ENCODE results near the gene HNRNPA1L2. TPM values are rescaled to one million over a fixed set of nuclear protein-coding genes. Genes with fewer than 3 reads are reported as not detected.

HNRNPA1L2 gene
- total RNA-seq (2022; extraction: Qiagen RNA extraction) = 4.1 to 6.7 TPM (median 5.8 TPM) in 5 replicates

GRCh38 chr13:52642131-52642530, at the start of gene HNRNPA1L2:
Gene HNRNPA1L2 (plus strand): TSS chr13:52642431. CDS start chr13:52642493, 62 bp downstream.

GRCh38 chr13:52652196-52652979, 10.2 kb downstream of the HNRNPA1L2 start, which contains the start of gene SUGT1:
Gene SUGT1 (plus strand): TSS chr13:52652836. CDS start chr13:52652921, 85 bp downstream.

Other genes with a start within 250 kb of the HNRNPA1L2 start
- 6.7 to 7.6 TPM (median 7.3 TPM) in 5 replicates for gene THSD1, start 236.3 kb upstream of the HNRNPA1L2 start, total RNA-seq (2022; extraction: Qiagen RNA extraction)
- 11.0 to 14.7 TPM (median 13.4 TPM) in 5 replicates for gene VPS36, start 191.8 kb upstream of the HNRNPA1L2 start, total RNA-seq (2022; extraction: Qiagen RNA extraction)
- 26.6 to 33.4 TPM (median 30.6 TPM) in 5 replicates for gene CKAP2, start 187.0 kb upstream of the HNRNPA1L2 start, total RNA-seq (2022; extraction: Qiagen RNA extraction)
- gene SUGT1, start 10.4 kb downstream of the HNRNPA1L2 start, total RNA-seq (2022; extraction: Qiagen RNA extraction) = 39.2 to 44.4 TPM (median 39.8 TPM) in 5 replicates
- not detected in 5 replicates for gene CNMD, start 97.4 kb downstream of the HNRNPA1L2 start, total RNA-seq (2022; extraction: Qiagen RNA extraction)
- not detected in 5 replicates for gene PCDH8, start 206.2 kb downstream of the HNRNPA1L2 start, total RNA-seq (2022; extraction: Qiagen RNA extraction)

Data from A549 treated with Mapracorat at 1 μM for 4 hours (cell line).